B cell (primary cell): ENCODE measurements around the gene PHF11. TPM values are rescaled to one million over a fixed set of nuclear protein-coding genes. Genes with fewer than 3 reads are reported as not detected.
"Not testable (repeated sequence)": the region's sequence is repeated elsewhere in the genome, so short reads cannot be mapped to it uniquely, and the experiment has no call there.

ENCODE experiments used
- ATAC-seq: fragments of 200-7000 bp; cut with Tn5 transposase; one replicate; pipeline ENCODE4 v1.10.0; 2021; ENCODE audit warnings: low read depth, mild to moderate bottlenecking, moderate number of reproducible peaks, moderate library complexity
- CTCF ChIA-PET: fragments of 350-600 bp; sonication (Branson Sonifier 250); formaldehyde crosslinking; loops from one replicate; lab custom pipeline; 2021; ENCODE audit warnings: antibody characterized with exemption, inconsistent platforms; lab: Charles Lee
- POLR2A ChIA-PET: fragments of 350-600 bp; sonication (Branson Sonifier 250); formaldehyde crosslinking; loops from one replicate; lab custom pipeline; 2021; ENCODE audit warnings: antibody characterized with exemption; lab: Charles Lee
- DNase-seq: peaks from one replicate; pipeline ENCODE4 v3.0.0; 2013
- H2AFZ ChIP-seq: 2 replicates; pipeline ENCODE4 v1.6.1; 2012; ENCODE audit warnings: mild to moderate bottlenecking, low read depth, low read length; ENCODE audit not compliant: insufficient read depth, poor library complexity, severe bottlenecking
- H3K27ac ChIP-seq, 2 donors: 1 replicate in 1 of 2; 2 replicates in 1 of 2; pipeline ENCODE4 v1.5.1; 2012 to 2013; ENCODE audit warnings: low read length in 2 of 2, mild to moderate bottlenecking in 2 of 2, moderate library complexity in 1 of 2
- H3K27me3 ChIP-seq, 4 experiments: fragments of 200-600 bp in 1 of 4; sonication (generic) in 1 of 4; replicated peaks in 1 of 4; 1 replicate in 2 of 4; 2 replicates in 2 of 4; pipeline versions ENCODE4 v1.6.1 to v1.7.0; 2013 to 2016; ENCODE audit warnings: low read length in 3 of 4, mild to moderate bottlenecking in 2 of 4, mixed read lengths in 1 of 4, moderate library complexity in 1 of 4; ENCODE audit not compliant: insufficient read depth in 4 of 4, control insufficient read depth in 3 of 4; ENCODE audit errors: control extremely low read depth in 1 of 4
- H3K36me3 ChIP-seq, 2 experiments: replicated peaks in 1 of 2; 1 replicate in 1 of 2; 2 replicates in 1 of 2; pipeline versions ENCODE4 v1.6.1 to v1.7.1; 2013; ENCODE audit warnings: low read length in 1 of 2; ENCODE audit not compliant: insufficient read depth in 2 of 2, control insufficient read depth in 1 of 2; ENCODE audit errors: control extremely low read depth in 1 of 2, extremely low read depth in 1 of 2
- H3K4me1 ChIP-seq, 2 donors: fragments of 200-600 bp in 1 of 2; sonication (generic) in 1 of 2; 1 replicate in 1 of 2; 2 replicates in 1 of 2; pipeline versions ENCODE4 v1.5.1 to v1.6.1; 2013 to 2017; ENCODE audit warnings: low read length in 2 of 2; ENCODE audit not compliant: control insufficient read depth in 2 of 2, insufficient read depth in 2 of 2
- H3K4me2 ChIP-seq: replicated peaks from 2 replicates; pipeline ENCODE3; 2012; ENCODE audit warnings: mild to moderate bottlenecking, low read depth, low read length; ENCODE audit not compliant: poor library complexity, severe bottlenecking
- H3K4me3 ChIP-seq, 5 experiments: fragments of 200-600 bp in 1 of 5; sonication (generic) in 1 of 5; 1 replicate in 3 of 5; 2 replicates in 2 of 5; pipeline versions ENCODE4 v1.5.1 to v1.7.0; 2011 to 2016; ENCODE audit warnings: low read length in 4 of 5, mild to moderate bottlenecking in 4 of 5, low read depth in 2 of 5, control low read depth in 1 of 5, moderate library complexity in 1 of 5; ENCODE audit not compliant: insufficient read depth in 1 of 5; ENCODE audit errors: control extremely low read depth in 1 of 5, extremely low read depth in 1 of 5
- H3K79me2 ChIP-seq: fragments of 200-600 bp; sonication (generic); one replicate; pipeline ENCODE4 v1.6.0; 2016; ENCODE audit warnings: low read length; ENCODE audit not compliant: control insufficient read depth, insufficient read depth
- H3K9ac ChIP-seq: fragments of 200-600 bp; sonication (generic); 2 replicates; pipeline ENCODE4 v1.6.1; 2017; ENCODE audit warnings: mild to moderate bottlenecking, low read length, moderate library complexity
- H3K9me3 ChIP-seq, 3 donors: one replicate each; pipeline versions ENCODE4 v1.6.1 to v1.7.1; 2013; ENCODE audit warnings: low read length in 2 of 3; ENCODE audit not compliant: control insufficient read depth in 2 of 3, insufficient read depth in 1 of 3; ENCODE audit errors: control extremely low read depth in 1 of 3
- H4K20me1 ChIP-seq: 2 replicates; pipeline ENCODE4 v1.6.0; 2012; ENCODE audit warnings: mild to moderate bottlenecking, low read length; ENCODE audit not compliant: insufficient read depth, control insufficient read depth, poor library complexity, severe bottlenecking
- H3K27ac Mint-ChIP-seq: one replicate; pipeline ENCODE4 v1.8.0; 2021; ENCODE audit warnings: mixed read lengths
- H3K27me3 Mint-ChIP-seq: one replicate; pipeline ENCODE4 v1.8.0; 2021; ENCODE audit warnings: mixed read lengths
- H3K4me1 Mint-ChIP-seq: one replicate; pipeline ENCODE4 v1.8.0; 2021; ENCODE audit warnings: mixed read lengths
- H3K4me3 Mint-ChIP-seq: one replicate; pipeline ENCODE4 v1.8.0; 2021; ENCODE audit warnings: mixed read lengths
- H3K9me3 Mint-ChIP-seq: one replicate; pipeline ENCODE4 v1.8.0; 2022; ENCODE audit warnings: mixed read lengths; ENCODE audit not compliant: insufficient read depth
- CTCF ChIP-seq: fragments of 200-600 bp; IDR thresholded peaks from one replicate; pipeline ENCODE4 v1.8.0; 2022; ENCODE audit warnings: antibody characterized with exemption, mild to moderate bottlenecking
- EZH2 ChIP-seq: IDR thresholded peaks from 2 replicates; pipeline ENCODE4 v1.6.1; 2012; ENCODE audit warnings: borderline replicate concordance, low read depth, mild to moderate bottlenecking, moderate library complexity, low read length; ENCODE audit not compliant: insufficient read depth, poor library complexity, severe bottlenecking
- WGBS: methylation state at CpG from one replicate; pipeline ENCODE4 v1.1.5; 2013; ENCODE audit warnings: missing lambda C conversion rate; ENCODE audit not compliant: insufficient coverage; 5-methylcytosine and 5-hydroxymethylcytosine counted together
- intact Hi-C: fragments of 100-400 bp; cut with micrococcal nuclease; formaldehyde crosslinking; loops from one replicate; pipeline ENCODE4 v1.10.0; 2022
- polyA plus RNA-seq: library from polyadenylated mRNA; depleted of rRNA; stranded (reverse); fragments of >200 nt; gene quantifications from 2 replicates; pipeline ENCODE4 v1.2.3, GENCODE V29; 2012
- total RNA-seq, 2 donors: library from RNA; stranded (reverse); fragments of 120-200 nt in 1 of 2; gene quantifications; 1 replicate in 1 of 2; 2 replicates in 1 of 2; pipeline versions ENCODE4 v1.2.3 to v1.2.4, GENCODE V29; 2013 to 2022

The PHF11 gene
- total and polyA plus RNA-seq, 2 donors (not counting 1 experiment from before 2014, with no cell fraction given), result 79.0 to 176 TPM

DNA sequence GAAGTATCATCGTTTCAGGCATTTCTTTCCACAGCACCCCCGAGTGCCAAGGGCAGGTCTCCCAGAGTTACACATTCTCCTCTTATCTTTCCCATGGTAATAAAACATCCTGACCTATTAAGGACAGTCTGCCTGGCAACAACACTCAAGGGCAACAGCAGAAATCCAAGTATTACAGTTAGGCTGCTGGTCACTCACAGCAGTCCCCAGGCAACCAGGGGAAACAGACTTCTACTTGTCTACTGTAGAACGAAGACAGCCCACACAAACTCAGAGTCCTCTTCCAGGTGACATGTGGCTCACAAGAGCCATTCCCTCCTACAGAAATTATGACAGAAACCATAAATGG lies 65.3 kb downstream of the PHF11 start:
- H3K4me1 ChIP-seq, result no peaks in the 10 kb centered on the region
- ChIA-PET CTCF (interaction anchor here (0.6 to 1.6 kb wide), 2 partner anchors 51 to 1582 kb away, joined by 3 read pairs; no protein-coding TSS in a partner anchor), POLR2A (interaction anchor here (0.7 kb wide), 1 partner anchor 64 kb away, joined by 9 read pairs; no protein-coding TSS in a partner anchor)
- ATAC-seq, result no peak
- H3K27me3 ChIP-seq, result no peaks in the 10 kb centered on the region
- H2AFZ ChIP-seq, result no peak overlapping the region
- intact Hi-C loops, result no loop called here
- TF ChIP-seq CTCF, result no peak
- no peak for TF ChIP-seq EZH2
- 100% methylated on average over 3 of the region's 3 CpGs for WGBS
- H4K20me1 ChIP-seq, result no peaks in the 10 kb centered on the region
- H3K4me2 ChIP-seq, result no peak overlapping the region
- no peak overlapping the region for H3K27ac ChIP-seq
- H3K27ac Mint-ChIP-seq, result no peak overlapping the region
- H3K4me3 Mint-ChIP-seq, result no peak overlapping the region
- H3K79me2 ChIP-seq, result peaks cover 4% of the 10 kb centered on the region
- H3K9ac ChIP-seq, result no peak overlapping the region
- peaks cover 1% of the 10 kb centered on the region for H3K4me1 Mint-ChIP-seq
- no peaks in the 10 kb centered on the region for H3K9me3 Mint-ChIP-seq
- peaks cover 4 to 43% of the 10 kb centered on the region in 2 experiments for H3K36me3 ChIP-seq
- DNase-seq, result no peak
- no peaks in the 10 kb centered on the region for H3K9me3 ChIP-seq
- H3K27me3 Mint-ChIP-seq, result no peaks in the 10 kb centered on the region
- no peak overlapping the region for H3K4me3 ChIP-seq

- peaks cover 10% of the 10 kb centered on the region for H3K79me2 ChIP-seq
- no peak overlapping the region for H3K27ac ChIP-seq
- no peaks in the 10 kb centered on the region for H4K20me1 ChIP-seq
- Mint-ChIP-seq H3K27me3 (no peaks in the 10 kb centered on the region), H3K4me1 (peaks cover 1% of the 10 kb centered on the region), H3K27ac (no peak overlapping the region), H3K9me3 (no peaks in the 10 kb centered on the region), H3K4me3 (no peak overlapping the region)
- no peak overlapping the region for H3K4me3 ChIP-seq
- H3K27me3 ChIP-seq, result no peaks in the 10 kb centered on the region
- CTCF ChIA-PET, result no interaction called here
- no peak overlapping the region for H3K9ac ChIP-seq
- H3K9me3 ChIP-seq, result no peaks in the 10 kb centered on the region
- DNase-seq (no peak), ATAC-seq (no peak)
- H3K4me1 ChIP-seq, result no peaks in the 10 kb centered on the region
- H3K4me2 ChIP-seq, result no peak overlapping the region
- peaks cover 4 to 40% of the 10 kb centered on the region in 2 experiments for H3K36me3 ChIP-seq
- intact Hi-C loops, result no loop called here
- no CpG with 5 or more reads among the region's 5 CpGs for WGBS
- no peak overlapping the region for H2AFZ ChIP-seq
- POLR2A ChIA-PET, result no interaction called here
- no peak for TF ChIP-seq EZH2
- TF ChIP-seq CTCF, result no peak
Observed at GRCh38 chr13:49563516-49563915, 67.8 kb downstream of the PHF11 start.

DNA sequence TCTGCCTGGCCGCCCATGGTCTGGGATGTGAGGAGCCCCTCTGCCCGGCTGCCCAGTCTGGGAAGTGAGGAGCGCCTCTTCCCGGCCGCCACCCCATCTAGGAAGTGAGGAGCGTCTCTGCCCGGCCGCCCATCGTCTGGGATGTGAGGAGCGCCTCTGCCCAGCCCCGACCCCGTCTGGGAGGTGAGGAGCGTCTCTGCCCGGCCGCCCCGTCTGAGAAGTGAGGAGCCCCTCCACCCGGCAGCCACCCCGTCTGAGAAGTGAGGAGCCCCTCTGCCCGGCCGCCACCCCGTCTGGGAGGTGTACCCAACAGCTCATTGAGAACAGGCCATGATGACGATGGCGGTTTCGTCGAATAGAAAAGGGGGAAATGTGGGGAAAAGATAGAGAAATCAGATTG lies 69.7 kb downstream of the PHF11 start:
- H3K4me1 Mint-ChIP-seq, ATAC-seq, H3K4me2 ChIP-seq, H3K27me3 ChIP-seq, H3K9me3 Mint-ChIP-seq, H3K9me3 ChIP-seq, POLR2A ChIA-PET, H3K9ac ChIP-seq, DNase-seq, H3K4me3 ChIP-seq, intact Hi-C loops, H4K20me1 ChIP-seq, H3K4me1 ChIP-seq, CTCF ChIA-PET, H3K27ac ChIP-seq, H2AFZ ChIP-seq, H3K27ac Mint-ChIP-seq, H3K27me3 Mint-ChIP-seq, H3K4me3 Mint-ChIP-seq: not testable (repeated sequence)
- 98% methylated on average over 7 of the region's 25 CpGs for WGBS
- Histone ChIP-seq H3K79me2 (peaks cover 13% of the 10 kb centered on the region), H3K36me3 (peaks cover 4 to 26% of the 10 kb centered on the region in 2 experiments)
